H1 (cell line): Measurements from ENCODE around the gene NKD2. TPM values are rescaled to one million over a fixed set of nuclear protein-coding genes. Genes with fewer than 3 reads are reported as not detected.

ENCODE experiments used
- CTCF ChIA-PET: fragments of 300-600 bp; sonication (Branson Sonifier 250); formaldehyde crosslinking; loops from one replicate; lab custom pipeline; 2021; ENCODE audit not compliant: partially characterized antibody; lab: Charles Lee
- POLR2A ChIA-PET: fragments of 300-600 bp; sonication (Branson Sonifier 250); formaldehyde crosslinking; loops from one replicate; lab custom pipeline; 2021; ENCODE audit warnings: inconsistent platforms; ENCODE audit not compliant: partially characterized antibody; lab: Charles Lee
- DNase-seq, 2 experiments: peaks; one replicate each; pipeline versions ENCODE4 v3.0.0 to v3.0.0-alpha.2; 2010 to 2022; ENCODE audit warnings: low spot score in 2 of 2, low read depth in 1 of 2, mixed read lengths in 1 of 2
- FAIRE-seq: peaks from 2 replicates; lab custom pipeline; 2011; peaks lifted over from hg19 to GRCh38; lab: Jason Lieb, UNC
- H2AFZ ChIP-seq: 2 replicates; pipeline ENCODE4 v1.8.1; 2012; ENCODE audit warnings: low read length, inconsistent platforms
- H2AK5ac ChIP-seq: 2 replicates; pipeline ENCODE4 v1.6.1; 2013; ENCODE audit warnings: low read depth, low read length
- H2BK120ac ChIP-seq: replicated peaks from 2 replicates; pipeline ENCODE3; 2013; ENCODE audit warnings: low read depth, low read length, inconsistent platforms
- H2BK12ac ChIP-seq: 2 replicates; pipeline ENCODE4 v1.6.1; 2013; ENCODE audit warnings: low read depth, low read length
- H2BK15ac ChIP-seq: 2 replicates; pipeline ENCODE4 v1.6.1; 2013; ENCODE audit warnings: low read length
- H2BK20ac ChIP-seq: 2 replicates; pipeline ENCODE4 v1.6.1; 2013; ENCODE audit warnings: low read length
- H2BK5ac ChIP-seq: 2 replicates; pipeline ENCODE4 v1.6.1; 2013; ENCODE audit warnings: low read depth, low read length
- H3K14ac ChIP-seq: 2 replicates; pipeline ENCODE4 v1.6.1; 2013; ENCODE audit warnings: inconsistent platforms; ENCODE audit not compliant: insufficient read length
- H3K18ac ChIP-seq: 2 replicates; pipeline ENCODE4 v1.6.1; 2013; ENCODE audit warnings: low read length; ENCODE audit errors: extremely low read depth
- H3K23ac ChIP-seq: 2 replicates; pipeline ENCODE4 v1.6.1; 2013; ENCODE audit warnings: inconsistent platforms; ENCODE audit not compliant: insufficient read length
- H3K23me2 ChIP-seq: 2 replicates; pipeline ENCODE4 v1.6.1; 2013; ENCODE audit warnings: low read depth, low read length
- H3K27ac ChIP-seq: 2 replicates; pipeline ENCODE4 v1.6.1; 2011; ENCODE audit warnings: low read depth, low read length, inconsistent platforms
- H3K27me3 ChIP-seq, 4 experiments: replicated peaks in 1 of 4; 1 replicate in 1 of 4; 2 replicates in 3 of 4; pipeline versions ENCODE4 v1.6.1 to v1.8.1; 2011 to 2013; ENCODE audit warnings: low read length in 3 of 4, mild to moderate bottlenecking in 3 of 4, inconsistent platforms in 2 of 4, mixed read lengths in 2 of 4, moderate library complexity in 1 of 4; ENCODE audit not compliant: control insufficient read depth in 3 of 4, insufficient read depth in 3 of 4; ENCODE audit errors: extremely low read depth in 1 of 4
- H3K36me3 ChIP-seq, 4 experiments: 2 replicates each; pipeline versions ENCODE4 v1.6.1 to v1.8.1; 2011 to 2013; ENCODE audit warnings: mild to moderate bottlenecking in 4 of 4, low read length in 3 of 4, moderate library complexity in 2 of 4, control low read depth in 1 of 4, inconsistent platforms in 1 of 4; ENCODE audit not compliant: insufficient read depth in 4 of 4, control insufficient read depth in 2 of 4
- H3K4ac ChIP-seq: replicated peaks from 2 replicates; pipeline ENCODE3; 2013; ENCODE audit warnings: low read length, low read depth, mixed read lengths, inconsistent platforms; ENCODE audit not compliant: insufficient read length
- H3K4me1 ChIP-seq, 4 experiments: replicated peaks in 1 of 4; 1 replicate in 1 of 4; 2 replicates in 3 of 4; pipeline versions ENCODE4 v1.6.1 to v1.8.1; 2011 to 2013; ENCODE audit warnings: low read length in 3 of 4, inconsistent platforms in 2 of 4, mixed read lengths in 1 of 4; ENCODE audit not compliant: insufficient read depth in 4 of 4, control insufficient read depth in 3 of 4
- H3K4me2 ChIP-seq, 2 experiments: 2 replicates each; pipeline versions ENCODE4 v1.6.1 to v1.8.1; 2011 to 2013; ENCODE audit warnings: low read depth in 2 of 2, low read length in 2 of 2, control low read depth in 1 of 2, inconsistent platforms in 1 of 2, mild to moderate bottlenecking in 1 of 2; ENCODE audit not compliant: insufficient read depth in 1 of 2
- H3K4me3 ChIP-seq, 4 experiments: fragments of 200-600, 300-600 bp in 1 of 4; sonication (generic), shearing (Covaris generic), sonication (Bioruptor Twin) in 1 of 4; 2 replicates each; pipeline versions ENCODE4 v1.5.1 to v1.8.1; 2011 to 2016; ENCODE audit warnings: low read length in 4 of 4, low read depth in 3 of 4, control low read depth in 2 of 4, inconsistent platforms in 2 of 4, mild to moderate bottlenecking in 2 of 4, mixed read lengths in 1 of 4, moderate library complexity in 1 of 4; ENCODE audit not compliant: insufficient read depth in 2 of 4; ENCODE audit errors: extremely low read depth in 1 of 4
- H3K56ac ChIP-seq: replicated peaks from 2 replicates; pipeline ENCODE3; 2013; ENCODE audit warnings: low read depth, mild to moderate bottlenecking, mixed read lengths, low read length, inconsistent platforms; ENCODE audit not compliant: insufficient read length
- H3K79me1 ChIP-seq: 2 replicates; pipeline ENCODE4 v1.6.1; 2013; ENCODE audit warnings: low read depth, low read length, control low read depth
- H3K79me2 ChIP-seq, 2 experiments: 2 replicates each; pipeline versions ENCODE4 v1.6.1 to v1.8.1; 2012 to 2013; ENCODE audit warnings: low read length in 2 of 2, mild to moderate bottlenecking in 2 of 2, inconsistent platforms in 1 of 2; ENCODE audit not compliant: insufficient read depth in 2 of 2, control insufficient read depth in 1 of 2
- H3K9ac ChIP-seq, 4 experiments: replicated peaks in 1 of 4; 1 replicate in 1 of 4; 2 replicates in 3 of 4; pipeline versions ENCODE4 v1.6.1 to v1.8.1; 2011 to 2013; ENCODE audit warnings: low read depth in 3 of 4, low read length in 3 of 4, control low read depth in 2 of 4, mild to moderate bottlenecking in 2 of 4, moderate library complexity in 2 of 4, inconsistent platforms in 1 of 4; ENCODE audit errors: extremely low read depth in 1 of 4
- H3K9me3 ChIP-seq, 2 experiments: 2 replicates each; pipeline versions ENCODE4 v1.6.1 to v1.8.1; 2012 to 2013; ENCODE audit warnings: mild to moderate bottlenecking in 2 of 2, moderate library complexity in 2 of 2, control low read depth in 1 of 2, inconsistent platforms in 1 of 2, low read depth in 1 of 2, low read length in 1 of 2, mixed read lengths in 1 of 2; ENCODE audit not compliant: insufficient read depth in 2 of 2
- H4K20me1 ChIP-seq, 2 experiments: replicated peaks in 1 of 2; 2 replicates each; pipeline versions ENCODE3 to v1.8.1; 2011 to 2013; ENCODE audit warnings: inconsistent platforms in 2 of 2, low read length in 2 of 2, mild to moderate bottlenecking in 1 of 2; ENCODE audit not compliant: insufficient read depth in 2 of 2, control insufficient read depth in 1 of 2
- H4K5ac ChIP-seq: 2 replicates; pipeline ENCODE4 v1.6.1; 2013; ENCODE audit warnings: low read length, low read depth, mixed read lengths, inconsistent platforms; ENCODE audit not compliant: insufficient read length
- H4K8ac ChIP-seq: 2 replicates; pipeline ENCODE4 v1.8.0; 2013; ENCODE audit warnings: mild to moderate bottlenecking, moderate library complexity, low read length, inconsistent platforms; ENCODE audit not compliant: insufficient read depth; ENCODE audit errors: extremely low read depth
- H4K91ac ChIP-seq: replicated peaks from 2 replicates; pipeline ENCODE3; 2013; ENCODE audit warnings: low read length, mixed read lengths, inconsistent platforms; ENCODE audit not compliant: insufficient read length
- BCL11A ChIP-seq, 2 experiments: IDR thresholded peaks; one replicate each; pipeline ENCODE4 v1.6.1; 2011; ENCODE audit warnings: low read depth in 2 of 2, low read length in 2 of 2, mild to moderate bottlenecking in 2 of 2
- EGR1 ChIP-seq: IDR thresholded peaks from 2 replicates; pipeline ENCODE4 v1.6.1; 2011; ENCODE audit warnings: low read depth, low read length, borderline replicate concordance
- KDM1A ChIP-seq: fragments of 200-600, 300-600 bp; sonication (generic); IDR thresholded peaks from 2 replicates; pipeline ENCODE4 v1.7.1; 2016; ENCODE audit warnings: mild to moderate bottlenecking, low read length, borderline replicate concordance
- MAFK ChIP-seq: IDR thresholded peaks from 2 replicates; pipeline ENCODE4 v1.6.1; 2012; ENCODE audit warnings: low read depth, mild to moderate bottlenecking, improper control_type of control experiment, low read length
- SIN3A ChIP-seq, 2 experiments: IDR thresholded peaks in 1 of 2; conservative IDR thresholded peaks in 1 of 2; 2 replicates each; pipeline ENCODE4 v1.6.1; 2011 to 2012; ENCODE audit warnings: low read length in 2 of 2, improper control_type of control experiment in 1 of 2, low read depth in 1 of 2, mild to moderate bottlenecking in 1 of 2
- SIRT6 ChIP-seq: IDR thresholded peaks from one replicate; pipeline ENCODE4 v1.7.1; 2012; ENCODE audit warnings: low read length, inconsistent platforms
- SP2 ChIP-seq: IDR thresholded peaks from 2 replicates; pipeline ENCODE4 v1.6.1; 2012; ENCODE audit warnings: mild to moderate bottlenecking, low read length, inconsistent platforms
- ZNF274 ChIP-seq: IDR thresholded peaks from 2 replicates; pipeline ENCODE4 v1.7.0; 2012; ENCODE audit warnings: low read length, borderline replicate concordance; ENCODE audit errors: extremely low read depth
- WGBS, 2 experiments: shearing (Covaris generic) in 1 of 2; methylation state at CpG; one replicate each; pipeline versions ENCODE4 v1.1.6 to v1.1.7; 2013 to 2015; ENCODE audit warnings: low lambda C conversion rate in 2 of 2, mixed read lengths in 2 of 2, inconsistent platforms in 1 of 2, low coverage in 1 of 2, missing lambda C conversion rate in 1 of 2; ENCODE audit not compliant: insufficient replicate concordance in 2 of 2, insufficient coverage in 1 of 2, insufficient read length in 1 of 2; ENCODE audit errors: extremely low coverage in 1 of 2, missing lambda C conversion rate in 1 of 2; 5-methylcytosine and 5-hydroxymethylcytosine counted together
- polyA plus RNA-seq, 7 experiments: library from polyadenylated mRNA; depleted of rRNA in 3 of 7; stranded (reverse) in 5 of 7; unstranded in 2 of 7; fragments of >200 nt in 5 of 7; fragments of 200-250 nt in 2 of 7; gene quantifications; 1 replicate in 5 of 7; 2 replicates in 1 of 7; 4 replicates in 1 of 7; pipeline versions ENCODE4 v1.2.1 to v1.2.3, GENCODE V29; 2011 to 2013; ENCODE audit warnings: missing spikeins in 2 of 7, mixed read lengths in 2 of 7
- total RNA-seq: library from RNA; stranded (reverse); fragmentation: NEBNext Ultra II Directional; extraction: Animal tissue kit (Norgen Biotek cat#: 25700); gene quantifications from 2 replicates; pipeline ENCODE4 v1.2.1, GENCODE V29; 2021
- TF ChIP-seq, protein P1 (sequence below): IDR thresholded peaks from 2 replicates; pipeline ENCODE4 v1.6.1; 2011; ENCODE audit warnings: low read length, improper control_type of control experiment

Gene NKD2
- total and polyA plus RNA-seq, 2 of the 8 experiments (the other 6 are each of a cell fraction or from before 2014, with no cell fraction given), result 5.5 to 7.9 TPM

GRCh38 chr5:1012313-1012841 lies 3.8 kb downstream of the NKD2 start:
- no peak overlapping the region for H3K23ac ChIP-seq
- no peak overlapping the region for H3K18ac ChIP-seq
- H3K56ac ChIP-seq, result no peak overlapping the region
- H2BK120ac ChIP-seq, result no peak overlapping the region
- H3K4ac ChIP-seq, result no peak overlapping the region
- POLR2A ChIA-PET, result no interaction called here
- peaks cover 13 to 31% (median 23%) of the 10 kb centered on the region in 4 experiments for H3K27me3 ChIP-seq
- no peak overlapping the region for H2BK15ac ChIP-seq
- H3K9ac ChIP-seq, result no peak overlapping the region
- peaks cover 3% of the 10 kb centered on the region; the same call in 1 of the 2 replicates for H3K23me2 ChIP-seq
- no peak overlapping the region for H2AK5ac ChIP-seq
- H3K14ac ChIP-seq, result no peak overlapping the region
- CTCF ChIA-PET, result interaction anchor here (0.7 to 5.7 kb wide), 13 partner anchors 8 to 237 kb away, joined by 3 to 38 read pairs (median 4); no protein-coding TSS in a partner anchor
- 0 out of 2 replicates have a peak overlapping the region, but pooled peaks have one; percentile 9 for H2BK12ac ChIP-seq
- H2BK5ac ChIP-seq, result no peak overlapping the region
- H3K36me3 ChIP-seq, result no peaks in the 10 kb centered on the region; a peak in 1 of 8 replicates
- H3K4me3 ChIP-seq, result no peak overlapping the region
- no peaks in the 10 kb centered on the region for H3K9me3 ChIP-seq
- H3K79me1 ChIP-seq, result no peaks in the 10 kb centered on the region; the same call in 1 of the 2 replicates
- H4K8ac ChIP-seq, result no peak overlapping the region
- H4K91ac ChIP-seq, result no peak overlapping the region
- WGBS, 2 experiments, result 90% methylated on average over 12 of the region's 12 CpGs; no CpG with 5 or more reads in 1 of the 2 experiments
- no peak overlapping the region for H2BK20ac ChIP-seq
- DNase-seq (no peak), FAIRE-seq (no peak)
- H4K20me1 ChIP-seq, result peaks cover 4 to 5% of the 10 kb centered on the region in 2 experiments
- peaks cover 0 to 15% (median 6%) of the 10 kb centered on the region in 4 experiments; a peak in 6 of 7 replicates for H3K4me1 ChIP-seq
- H2AFZ ChIP-seq, result no peak overlapping the region
- H3K79me2 ChIP-seq, result no peaks in the 10 kb centered on the region
- H3K4me2 ChIP-seq, result no peak overlapping the region
- H4K5ac ChIP-seq, result no peak overlapping the region
- H3K27ac ChIP-seq, result no peak overlapping the region
- no peak for TF ChIP-seq SP2
- TF ChIP-seq MAFK, result no peak
- TF ChIP-seq, protein P1, sequence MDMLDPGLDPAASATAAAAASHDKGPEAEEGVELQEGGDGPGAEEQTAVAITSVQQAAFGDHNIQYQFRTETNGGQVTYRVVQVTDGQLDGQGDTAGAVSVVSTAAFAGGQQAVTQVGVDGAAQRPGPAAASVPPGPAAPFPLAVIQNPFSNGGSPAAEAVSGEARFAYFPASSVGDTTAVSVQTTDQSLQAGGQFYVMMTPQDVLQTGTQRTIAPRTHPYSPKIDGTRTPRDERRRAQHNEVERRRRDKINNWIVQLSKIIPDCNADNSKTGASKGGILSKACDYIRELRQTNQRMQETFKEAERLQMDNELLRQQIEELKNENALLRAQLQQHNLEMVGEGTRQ, result no peak
- TF ChIP-seq SIN3A (conservative IDR thresholded peaks at IDR 0.05 in 1 of 2, IDR thresholded peaks at IDR 0.05 in 1 of 2; ENCODE audit: low read depth in 1 of 2, low read length in 2 of 2), result no peak
- TF ChIP-seq BCL11A (IDR thresholded peaks at IDR 0.05; ENCODE audit: low read depth in 2 of 2, low read length in 2 of 2), result no peak
- no peak for TF ChIP-seq SIRT6
- TF ChIP-seq KDM1A, result no peak
- TF ChIP-seq ZNF274, result no peak
- TF ChIP-seq EGR1, result no peak
